Measurements from ENCODE around the gene SNRPB. TPM values are rescaled to one million over a fixed set of nuclear protein-coding genes. Genes with fewer than 3 reads are reported as not detected.

Gene SNRPB
- total RNA-seq, 1 donor from 2014 or later = 207 TPM

DNA sequence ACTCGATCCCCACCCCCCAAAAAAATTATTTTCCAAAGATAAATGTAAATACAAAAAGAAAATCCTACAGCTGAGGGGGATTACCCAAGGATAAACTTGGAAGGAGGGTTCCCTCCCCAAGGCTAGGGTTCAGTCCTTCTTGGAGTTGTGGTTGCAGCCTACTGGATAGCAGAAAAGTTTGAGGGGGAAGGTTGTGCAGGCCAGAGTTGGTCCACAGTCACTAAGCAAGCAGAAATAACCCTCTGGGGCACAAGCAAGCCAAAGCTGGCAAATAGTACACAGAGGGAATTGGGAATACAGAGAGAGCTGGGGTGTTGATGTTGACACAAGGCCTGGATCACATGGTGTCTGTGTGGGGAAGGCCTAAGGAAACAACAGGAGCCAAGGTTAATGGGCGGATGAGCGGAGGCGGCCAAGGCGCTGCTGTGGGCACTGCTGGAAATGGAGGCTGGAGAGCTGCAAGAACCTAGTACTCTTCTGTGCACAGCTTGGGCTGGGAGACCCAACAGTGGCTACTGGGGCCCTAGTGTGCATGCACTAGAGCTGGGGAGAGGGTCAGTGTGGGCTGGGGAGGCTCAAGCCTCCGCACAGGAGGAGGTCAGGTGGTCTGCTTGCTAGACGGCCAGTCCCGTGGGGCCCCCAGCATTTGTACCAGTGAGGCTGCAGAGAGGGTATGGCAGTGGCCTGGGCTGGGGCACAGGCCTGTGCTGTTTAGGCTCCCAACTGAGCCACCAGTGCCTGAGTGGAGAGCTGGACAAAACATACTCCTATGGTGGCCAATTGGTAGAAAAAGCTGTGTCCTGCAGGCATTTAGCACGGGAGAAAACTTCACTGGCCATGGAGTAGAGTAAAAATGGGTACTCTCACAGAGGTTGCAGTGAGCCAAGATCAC lies 5.5 kb upstream of the SNRPB start:
- Histone ChIP-seq H3K36me3 (ENCODE audit: insufficient read depth, low read length) (no peaks in the 10 kb centered on the region), H3K4me3 (ENCODE audit: insufficient read depth, low read depth, low read length) (no peak overlapping the region), H2AFZ (ENCODE audit: low read depth, low read length) (no peak overlapping the region), H3K4me1 (ENCODE audit: insufficient read depth, low read length) (peaks cover under 1% of the 10 kb centered on the region), H3K4me2 (ENCODE audit: low read length) (no peak overlapping the region), H3K79me2 (ENCODE audit: insufficient read depth, low read length) (no peaks in the 10 kb centered on the region), H4K20me1 (ENCODE audit: insufficient read depth, low read length) (no peaks in the 10 kb centered on the region), H3K9ac (ENCODE audit: low read length) (no peak overlapping the region), H3K9me3 (ENCODE audit: insufficient read depth, low read depth, low read length) (no peaks in the 10 kb centered on the region), H3K27ac (ENCODE audit: low read depth, low read length) (no peak overlapping the region), H3K27me3 (ENCODE audit: insufficient read depth, low read length) (no peaks in the 10 kb centered on the region)
- no peak for DNase-seq (ENCODE audit: low read depth)
- Mint-ChIP-seq H3K4me3 (ENCODE audit: unreplicated experiment) (no peak overlapping the region), H3K27ac (ENCODE audit: unreplicated experiment) (no peak overlapping the region), H3K36me3 (ENCODE audit: low read depth, unreplicated experiment) (peaks cover 15% of the 10 kb centered on the region), H3K27me3 (ENCODE audit: low read depth, unreplicated experiment) (no peaks in the 10 kb centered on the region), H3K9me3 (ENCODE audit: unreplicated experiment) (no peaks in the 10 kb centered on the region), H3K4me1 (ENCODE audit: low read depth, unreplicated experiment) (peaks cover 2% of the 10 kb centered on the region)
- FAIRE-seq = no peak
- TF ChIP-seq EZH2 (IDR thresholded peaks at IDR 0.05; ENCODE audit: insufficient read depth, low read length) = no peak
- TF ChIP-seq, protein P1, sequence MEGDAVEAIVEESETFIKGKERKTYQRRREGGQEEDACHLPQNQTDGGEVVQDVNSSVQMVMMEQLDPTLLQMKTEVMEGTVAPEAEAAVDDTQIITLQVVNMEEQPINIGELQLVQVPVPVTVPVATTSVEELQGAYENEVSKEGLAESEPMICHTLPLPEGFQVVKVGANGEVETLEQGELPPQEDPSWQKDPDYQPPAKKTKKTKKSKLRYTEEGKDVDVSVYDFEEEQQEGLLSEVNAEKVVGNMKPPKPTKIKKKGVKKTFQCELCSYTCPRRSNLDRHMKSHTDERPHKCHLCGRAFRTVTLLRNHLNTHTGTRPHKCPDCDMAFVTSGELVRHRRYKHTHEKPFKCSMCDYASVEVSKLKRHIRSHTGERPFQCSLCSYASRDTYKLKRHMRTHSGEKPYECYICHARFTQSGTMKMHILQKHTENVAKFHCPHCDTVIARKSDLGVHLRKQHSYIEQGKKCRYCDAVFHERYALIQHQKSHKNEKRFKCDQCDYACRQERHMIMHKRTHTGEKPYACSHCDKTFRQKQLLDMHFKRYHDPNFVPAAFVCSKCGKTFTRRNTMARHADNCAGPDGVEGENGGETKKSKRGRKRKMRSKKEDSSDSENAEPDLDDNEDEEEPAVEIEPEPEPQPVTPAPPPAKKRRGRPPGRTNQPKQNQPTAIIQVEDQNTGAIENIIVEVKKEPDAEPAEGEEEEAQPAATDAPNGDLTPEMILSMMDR (IDR thresholded peaks at IDR 0.05; ENCODE audit: insufficient read depth, low read depth, low read length) = no peak

DNA sequence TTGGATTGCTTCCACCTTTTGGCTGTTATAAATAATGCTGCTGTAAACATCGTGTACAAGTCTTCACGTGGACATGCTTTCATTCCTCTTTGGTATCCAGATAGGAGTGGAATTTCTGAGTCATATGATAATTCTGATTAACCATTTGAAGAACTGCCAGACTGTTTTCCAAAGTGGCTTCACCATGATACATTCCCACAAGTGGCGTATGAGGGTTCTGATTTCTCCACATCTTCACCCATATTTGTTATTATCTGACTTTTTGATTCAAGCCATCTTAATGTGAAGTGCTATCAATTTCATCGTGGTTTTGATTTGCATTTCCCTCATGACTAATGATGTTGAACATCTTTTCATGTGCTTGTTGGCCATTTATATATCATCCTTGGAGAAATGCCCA lies 2.9 kb upstream of the SNRPB start:
- H3K9ac ChIP-seq (ENCODE audit: low read length) = no peak overlapping the region
- H3K4me3 ChIP-seq (ENCODE audit: insufficient read depth, low read depth, low read length) = no peak overlapping the region
- no peak overlapping the region for H3K4me2 ChIP-seq (ENCODE audit: low read length)
- Mint-ChIP-seq H3K4me1 (ENCODE audit: low read depth, unreplicated experiment) (peaks cover 7% of the 10 kb centered on the region), H3K4me3 (ENCODE audit: unreplicated experiment) (no peak overlapping the region), H3K27me3 (ENCODE audit: low read depth, unreplicated experiment) (no peaks in the 10 kb centered on the region), H3K36me3 (ENCODE audit: low read depth, unreplicated experiment) (peaks cover 4% of the 10 kb centered on the region), H3K9me3 (ENCODE audit: unreplicated experiment) (no peaks in the 10 kb centered on the region), H3K27ac (ENCODE audit: unreplicated experiment) (no peak overlapping the region)
- H3K27ac ChIP-seq (ENCODE audit: low read depth, low read length) = no peak overlapping the region
- H3K79me2 ChIP-seq (ENCODE audit: insufficient read depth, low read length) = peaks cover 21% of the 10 kb centered on the region
- peaks cover 15% of the 10 kb centered on the region for H4K20me1 ChIP-seq (ENCODE audit: insufficient read depth, low read length)
- no peaks in the 10 kb centered on the region for H3K9me3 ChIP-seq (ENCODE audit: insufficient read depth, low read depth, low read length)
- H3K4me1 ChIP-seq (ENCODE audit: insufficient read depth, low read length) = peaks cover 8% of the 10 kb centered on the region
- H2AFZ ChIP-seq (ENCODE audit: low read depth, low read length) = no peak overlapping the region
- no peak for FAIRE-seq
- DNase-seq (ENCODE audit: low read depth) = peak; percentile 88
- TF ChIP-seq, protein P1 (IDR thresholded peaks at IDR 0.05; ENCODE audit: insufficient read depth, low read depth, low read length) = no peak
- no peak for TF ChIP-seq EZH2 (IDR thresholded peaks at IDR 0.05; ENCODE audit: insufficient read depth, low read length)
- no peaks in the 10 kb centered on the region for H3K36me3 ChIP-seq (ENCODE audit: insufficient read depth, low read length)
- no peaks in the 10 kb centered on the region for H3K27me3 ChIP-seq (ENCODE audit: insufficient read depth, low read length)

DNA sequence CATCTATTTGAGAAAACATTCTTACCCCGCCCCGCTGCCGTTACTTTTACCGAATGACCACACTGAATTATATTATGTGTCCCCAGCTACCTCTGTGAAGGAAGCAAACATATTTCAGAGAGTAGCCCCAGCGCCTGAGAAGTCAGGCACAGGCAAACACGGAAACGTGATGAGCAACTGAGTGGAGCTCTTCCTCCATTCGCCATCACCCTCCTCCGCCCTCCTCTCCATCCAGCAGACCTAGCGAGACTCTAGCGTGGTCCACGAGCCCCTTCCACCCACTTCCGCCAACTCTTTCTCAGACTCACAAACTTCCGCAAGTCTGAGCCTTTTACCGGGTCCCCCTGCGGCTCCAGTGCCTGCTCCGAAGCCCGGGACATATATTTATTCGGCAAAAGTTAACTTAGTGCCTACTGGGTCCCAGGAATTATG lies 582 bp downstream of the SNRPB start:
- H3K27ac Mint-ChIP-seq (ENCODE audit: unreplicated experiment) = peak overlapping the region; percentile 94
- H3K4me1 Mint-ChIP-seq (ENCODE audit: low read depth, unreplicated experiment) = peaks cover 20% of the 10 kb centered on the region
- H3K4me2 ChIP-seq (ENCODE audit: low read length) = peak overlapping the region; percentile 89
- no peak for FAIRE-seq
- peak overlapping the region; percentile 95 for H3K27ac ChIP-seq (ENCODE audit: low read depth, low read length)
- TF ChIP-seq, protein P1 (IDR thresholded peaks at IDR 0.05; ENCODE audit: insufficient read depth, low read depth, low read length) = no peak
- TF ChIP-seq EZH2 (IDR thresholded peaks at IDR 0.05; ENCODE audit: insufficient read depth, low read length) = no peak
- no peaks in the 10 kb centered on the region for H3K27me3 ChIP-seq (ENCODE audit: insufficient read depth, low read length)
- H3K79me2 ChIP-seq (ENCODE audit: insufficient read depth, low read length) = peaks cover 54% of the 10 kb centered on the region
- no peaks in the 10 kb centered on the region for H3K9me3 ChIP-seq (ENCODE audit: insufficient read depth, low read depth, low read length)
- H3K4me3 Mint-ChIP-seq (ENCODE audit: unreplicated experiment) = peak overlapping the region; percentile 95
- no peaks in the 10 kb centered on the region for H3K27me3 Mint-ChIP-seq (ENCODE audit: low read depth, unreplicated experiment)
- peaks cover 10% of the 10 kb centered on the region for H3K36me3 Mint-ChIP-seq (ENCODE audit: low read depth, unreplicated experiment)
- no peaks in the 10 kb centered on the region for H3K9me3 Mint-ChIP-seq (ENCODE audit: unreplicated experiment)
- H3K9ac ChIP-seq (ENCODE audit: low read length) = peak overlapping the region; percentile 99
- peak; percentile 54 for DNase-seq (ENCODE audit: low read depth)
- H3K4me1 ChIP-seq (ENCODE audit: insufficient read depth, low read length) = peaks cover 8% of the 10 kb centered on the region
- peaks cover 23% of the 10 kb centered on the region for H3K36me3 ChIP-seq (ENCODE audit: insufficient read depth, low read length)
- H2AFZ ChIP-seq (ENCODE audit: low read depth, low read length) = peak overlapping the region; percentile 64
- peak overlapping the region; percentile 90 for H3K4me3 ChIP-seq (ENCODE audit: insufficient read depth, low read depth, low read length)
- peaks cover 50% of the 10 kb centered on the region for H4K20me1 ChIP-seq (ENCODE audit: insufficient read depth, low read length)

Measured in astrocyte (in vitro differentiated cells and primary cell).